K562 (cell line): ENCODE measurements around the gene ZNF865. TPM values are rescaled to one million over a fixed set of nuclear protein-coding genes. Genes with fewer than 3 reads are reported as not detected.

Source experiments
- ARID1B ChIP-seq: fragments of 450-650 bp; IDR thresholded peaks from 2 replicates; pipeline ENCODE4 v1.6.1; 2016; ENCODE audit warnings: antibody characterized with exemption, mild to moderate bottlenecking, inconsistent platforms
- BRF2 ChIP-seq: IDR thresholded peaks from 3 replicates; pipeline ENCODE4 v1.6.1; 2011; ENCODE audit warnings: borderline replicate concordance, mild to moderate bottlenecking; ENCODE audit not compliant: insufficient read length, insufficient read depth
- CEBPG ChIP-seq, 3 experiments: fragments of 200-800 bp in 1 of 3; sonication (Bioruptor generic) in 1 of 3; sonication (generic) in 1 of 3; formaldehyde crosslinking in 1 of 3; IDR thresholded peaks in 2 of 3; conservative IDR thresholded peaks in 1 of 3; 2 replicates each; pipeline versions ENCODE4 v1.6.1 to v1.8.0; 2016 to 2022; ENCODE audit warnings: missing compliant biosample characterization in 2 of 3, missing genetic modification characterization in 2 of 3, mild to moderate bottlenecking in 1 of 3, missing genetic modification reagents in 1 of 3
- CREBBP ChIP-seq: IDR thresholded peaks from one replicate; pipeline ENCODE4 v1.6.1; 2012; ENCODE audit warnings: low read depth, mild to moderate bottlenecking, control low read depth, inconsistent platforms, low read length
- EWSR1 ChIP-seq: fragments of 450-650 bp; IDR thresholded peaks from 2 replicates; pipeline ENCODE4 v1.6.1; 2018; ENCODE audit warnings: borderline replicate concordance, mild to moderate bottlenecking, low read depth, moderate library complexity; ENCODE audit not compliant: partially characterized antibody
- GATAD2A ChIP-seq: fragments of 450-650 bp; IDR thresholded peaks from 2 replicates; pipeline ENCODE4 v1.6.1; 2017
- HMG20B ChIP-seq: fragments of 250-450 bp; sonication (Bioruptor Pico); IDR thresholded peaks from 2 replicates; pipeline ENCODE4 v1.5.0; 2021; ENCODE audit warnings: mild to moderate bottlenecking
- PURB ChIP-seq: sonication (generic); formaldehyde crosslinking; IDR thresholded peaks from 2 replicates; pipeline ENCODE4 v1.9.0; 2021; ENCODE audit warnings: low read depth, mild to moderate bottlenecking, missing genetic modification reagents
- RBM34 ChIP-seq: fragments of 200-400 bp; formaldehyde crosslinking; IDR thresholded peaks from 2 replicates; pipeline ENCODE4 v1.6.1; 2018; ENCODE audit warnings: low read length, borderline replicate concordance; ENCODE audit not compliant: insufficient read depth
- SOX6 ChIP-seq: fragments of 450-650 bp; IDR thresholded peaks from 2 replicates; pipeline ENCODE4 v1.6.1; 2014; ENCODE audit warnings: mild to moderate bottlenecking
- STAT5A ChIP-seq: IDR thresholded peaks from 2 replicates; pipeline ENCODE4 v1.6.1; 2012; ENCODE audit warnings: low read length, inconsistent platforms, borderline replicate concordance
- TAF9B ChIP-seq: fragments of 450-650 bp; IDR thresholded peaks from 2 replicates; pipeline ENCODE4 v1.6.1; 2018; ENCODE audit warnings: mild to moderate bottlenecking; ENCODE audit not compliant: partially characterized antibody
- TCF7L2 ChIP-seq: fragments of 150-350 bp; IDR thresholded peaks from 2 replicates; pipeline ENCODE4 v1.6.1; 2016; ENCODE audit warnings: low read depth, mild to moderate bottlenecking, low read length, moderate library complexity
- TFAM ChIP-seq: fragments of 250-450 bp; sonication (Bioruptor Pico); conservative IDR thresholded peaks from 2 replicates; pipeline ENCODE4 v1.5.0; 2021; ENCODE audit warnings: mild to moderate bottlenecking, moderate library complexity
- YY1 ChIP-seq, 3 experiments: IDR thresholded peaks; 2 replicates each; pipeline ENCODE4 v1.6.1; 2011; ENCODE audit warnings: low read length in 2 of 3, mild to moderate bottlenecking in 2 of 3, moderate library complexity in 2 of 3, borderline replicate concordance in 1 of 3, control low read depth in 1 of 3, low read depth in 1 of 3; ENCODE audit not compliant: insufficient read depth in 3 of 3, insufficient replicate concordance in 2 of 3, control insufficient read depth in 1 of 3, insufficient read length in 1 of 3; ENCODE audit errors: extremely low read depth in 1 of 3
- ZFP36 ChIP-seq: fragments of 150-350 bp; IDR thresholded peaks from 2 replicates; pipeline ENCODE4 v1.6.1; 2018; ENCODE audit warnings: low read length, low read depth; ENCODE audit not compliant: partially characterized antibody
- ZNF354B ChIP-seq: fragments of 250-450 bp; sonication (Bioruptor Pico); IDR thresholded peaks from 2 replicates; pipeline ENCODE4 v1.4.0; 2020
- ZNF589 ChIP-seq: fragments of 200-800 bp; sonication (Bioruptor generic); IDR thresholded peaks from 2 replicates; pipeline ENCODE4 v1.6.1; 2016; ENCODE audit warnings: low read depth, missing genetic modification characterization, missing compliant biosample characterization
- ZNF639 ChIP-seq, 2 experiments: fragments of 200-800 bp in 1 of 2; sonication (Bioruptor generic) in 1 of 2; sonication (generic) in 1 of 2; formaldehyde crosslinking in 1 of 2; IDR thresholded peaks in 1 of 2; conservative IDR thresholded peaks in 1 of 2; 2 replicates each; pipeline versions ENCODE4 v1.5.0 to v1.6.1; 2016 to 2020; ENCODE audit warnings: missing compliant biosample characterization in 1 of 2, missing genetic modification characterization in 1 of 2, missing genetic modification reagents in 1 of 2
- ZNF764 ChIP-seq: fragments of 250-450 bp; sonication (Bioruptor Pico); IDR thresholded peaks from 2 replicates; pipeline ENCODE4 v1.4.0; 2020; ENCODE audit warnings: low read depth, mild to moderate bottlenecking, moderate library complexity
- polyA plus RNA-seq, 8 experiments: library from polyadenylated mRNA; depleted of rRNA in 4 of 8; stranded (reverse) in 5 of 8; unstranded in 3 of 8; fragments of >200 nt; fragmentation: Nextera tagmentation in 2 of 8; fragmentation: Illumina TruSeq in 1 of 8; extraction: Ambion mirVana in 2 of 8; extraction: Trizol in 1 of 8; gene quantifications; 2 replicates each; pipeline versions ENCODE4 v1.2.1 to v1.2.3, GENCODE V29; 2011 to 2014; ENCODE audit warnings: inconsistent platforms in 1 of 8, missing spikeins in 1 of 8
- total RNA-seq, 7 experiments: library from RNA; depleted of rRNA in 6 of 7; stranded (reverse); fragments of >200 nt in 6 of 7; fragmentation: Illumina TruSeq in 2 of 7; extraction: Trizol in 2 of 7; gene quantifications; 2 replicates each; pipeline versions ENCODE4 v1.2.1 to v1.2.3, GENCODE V29; 2011 to 2021; ENCODE audit warnings: low replicate concordance in 1 of 7
- TF ChIP-seq, protein P1 (sequence below): sonication (generic); formaldehyde crosslinking; IDR thresholded peaks from 2 replicates; pipeline ENCODE4 v1.9.0; 2022; ENCODE audit warnings: mild to moderate bottlenecking, missing genetic modification reagents

Gene ZNF865
- total and polyA plus RNA-seq, 9 of the 15 experiments (the other 6 are each of a cell fraction or from before 2014, with no cell fraction given) = 0.40 to 18.8 (median 1.6) TPM; not detected in 2

DNA sequence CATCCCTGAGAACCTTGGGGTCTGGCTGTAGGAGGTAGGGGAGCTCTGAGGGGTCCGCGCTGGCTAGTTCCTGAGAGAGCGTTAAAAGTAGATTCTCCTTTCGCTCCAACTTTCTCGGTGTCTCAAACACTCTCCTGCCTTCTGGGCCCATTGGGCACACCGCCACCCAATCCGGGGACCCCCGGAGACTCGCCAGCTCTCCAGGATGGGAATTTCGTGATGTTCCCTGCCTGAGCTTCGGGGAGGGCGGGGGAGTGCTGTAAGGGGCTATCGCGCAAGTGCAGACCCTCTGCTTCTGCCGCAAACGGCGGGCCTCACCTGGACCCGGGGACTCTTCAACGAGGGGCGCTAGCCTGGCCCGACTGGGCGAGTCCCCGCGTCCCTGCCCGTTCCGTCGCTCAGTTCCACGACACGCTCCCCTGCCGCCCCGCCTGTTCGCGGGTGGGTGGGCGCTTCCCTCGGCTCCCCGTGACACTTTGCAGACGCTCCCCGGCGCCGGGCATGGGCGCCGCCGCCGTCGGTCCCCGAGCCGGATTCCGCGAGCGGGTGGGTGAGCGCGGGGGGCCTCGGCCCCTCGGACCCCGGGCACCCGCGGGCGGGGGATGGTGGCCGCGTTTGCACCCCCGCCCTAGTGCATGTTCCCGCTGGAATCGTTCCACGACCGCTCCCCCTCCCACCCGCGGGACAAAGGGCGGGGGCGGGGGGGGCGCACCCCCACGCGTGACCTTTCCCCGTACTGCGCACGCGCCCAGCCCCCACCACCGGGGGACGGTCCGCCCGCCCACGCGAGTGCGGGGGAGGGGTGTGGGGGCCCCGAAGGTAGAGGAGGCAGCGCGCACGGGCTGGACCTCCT is 42.5 kb downstream of the ZNF865 start, which contains the start of gene CCDC106 (continued):
- no peak for TF ChIP-seq ZNF764 (CRISPR knock-in tag)
- 0 out of 2 replicates have a peak, but pooled peaks have one; percentile 13 for TF ChIP-seq ZNF589 (CRISPR knock-in tag)
- TF ChIP-seq, protein P1, sequence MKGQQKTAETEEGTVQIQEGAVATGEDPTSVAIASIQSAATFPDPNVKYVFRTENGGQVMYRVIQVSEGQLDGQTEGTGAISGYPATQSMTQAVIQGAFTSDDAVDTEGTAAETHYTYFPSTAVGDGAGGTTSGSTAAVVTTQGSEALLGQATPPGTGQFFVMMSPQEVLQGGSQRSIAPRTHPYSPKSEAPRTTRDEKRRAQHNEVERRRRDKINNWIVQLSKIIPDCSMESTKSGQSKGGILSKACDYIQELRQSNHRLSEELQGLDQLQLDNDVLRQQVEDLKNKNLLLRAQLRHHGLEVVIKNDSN (CRISPR knock-in tag) = no peak
- TF ChIP-seq RBM34 = no peak
- TF ChIP-seq ZNF639 (CRISPR knock-in tag; conservative IDR thresholded peaks at IDR 0.05 in 1 of 2, IDR thresholded peaks at IDR 0.05 in 1 of 2) = 0 out of 4 replicates have a peak, but pooled peaks of 1 of the 2 experiments have one; percentile 38
- TF ChIP-seq YY1 (IDR thresholded peaks at IDR 0.05; ENCODE audit: borderline replicate concordance in 1 of 3, control insufficient read depth in 1 of 3, extremely low read depth in 1 of 3, insufficient read depth in 3 of 3, insufficient read length in 1 of 3, insufficient replicate concordance in 2 of 3, low read depth in 1 of 3, low read length in 2 of 3) = peak in 2 of 3 experiments; percentile 54 to 75
- TF ChIP-seq PURB (CRISPR knock-in tag) = no peak
- TF ChIP-seq TFAM = no peak
- peak; percentile 92 for TF ChIP-seq GATAD2A
- TF ChIP-seq STAT5A = no peak
- no peak for TF ChIP-seq TCF7L2
- TF ChIP-seq ZFP36 = no peak
- no peak for TF ChIP-seq CEBPG (CRISPR knock-in tag; IDR thresholded peaks at IDR 0.05)
- TF ChIP-seq CEBPG (tag; conservative IDR thresholded peaks at IDR 0.05 in 1 of 2, IDR thresholded peaks at IDR 0.05 in 1 of 2) = no peak
- no peak for TF ChIP-seq BRF2
- TF ChIP-seq HMG20B (CRISPR knock-in tag) = no peak
- no peak for TF ChIP-seq ZNF354B (CRISPR knock-in tag)
- TF ChIP-seq SOX6 = 0 out of 2 replicates have a peak, but pooled peaks have one; percentile 44
- no peak for TF ChIP-seq EWSR1
- TF ChIP-seq ARID1B = 0 out of 2 replicates have a peak, but pooled peaks have one; percentile 42
- no peak for TF ChIP-seq CREBBP
- TF ChIP-seq TAF9B = no peak
